ENCODE measurements around the gene SLC30A3.

DNA sequence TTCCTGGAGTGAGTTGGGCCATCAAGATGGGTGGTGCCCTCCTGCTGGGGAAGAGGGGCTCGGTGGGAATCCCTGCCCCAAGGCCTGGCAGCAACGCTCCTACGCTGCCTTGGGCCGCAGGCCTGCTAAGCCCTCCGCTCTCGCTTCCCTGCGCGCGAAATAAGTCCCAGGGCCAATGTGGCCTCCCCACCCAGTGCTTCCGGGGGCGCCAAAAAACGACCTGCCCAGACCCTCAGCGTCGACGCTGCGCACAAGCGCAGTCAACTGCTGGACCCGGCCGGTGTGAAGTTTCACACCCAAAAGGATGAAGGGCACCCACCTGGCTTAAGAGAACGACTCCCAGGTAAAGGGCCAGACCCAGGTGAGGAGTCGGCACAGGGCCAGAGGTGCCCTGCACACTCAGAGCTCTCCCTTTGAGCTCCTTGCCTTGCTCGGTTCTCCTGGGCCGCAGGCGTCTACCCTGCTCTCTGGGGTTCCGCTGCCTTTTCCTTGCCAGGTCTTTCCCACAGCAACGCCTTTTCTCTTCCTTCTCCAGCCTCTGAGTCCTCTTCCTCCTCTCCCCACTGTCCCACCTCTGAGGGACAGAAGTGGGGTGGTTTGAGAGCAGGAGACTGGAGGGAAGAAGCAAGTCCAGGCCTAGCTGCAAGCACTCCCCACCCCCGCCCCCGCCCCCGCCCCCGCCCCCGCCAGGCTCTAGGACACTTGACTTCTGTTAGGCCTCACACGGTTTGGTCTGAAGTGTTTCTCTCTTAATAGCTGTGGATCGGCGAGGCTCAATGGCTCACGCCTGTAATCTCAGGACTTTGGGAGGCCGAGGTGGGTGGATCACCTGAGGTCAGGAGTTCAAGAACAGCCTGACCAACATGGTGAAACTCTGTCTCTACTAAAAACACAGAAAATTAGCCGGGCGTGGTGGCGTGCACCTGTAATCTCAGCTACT lies 12.6 kb upstream of the SLC30A3 start, which contains the start of gene DNAJC5G:
- TF ChIP-seq, protein P1, sequence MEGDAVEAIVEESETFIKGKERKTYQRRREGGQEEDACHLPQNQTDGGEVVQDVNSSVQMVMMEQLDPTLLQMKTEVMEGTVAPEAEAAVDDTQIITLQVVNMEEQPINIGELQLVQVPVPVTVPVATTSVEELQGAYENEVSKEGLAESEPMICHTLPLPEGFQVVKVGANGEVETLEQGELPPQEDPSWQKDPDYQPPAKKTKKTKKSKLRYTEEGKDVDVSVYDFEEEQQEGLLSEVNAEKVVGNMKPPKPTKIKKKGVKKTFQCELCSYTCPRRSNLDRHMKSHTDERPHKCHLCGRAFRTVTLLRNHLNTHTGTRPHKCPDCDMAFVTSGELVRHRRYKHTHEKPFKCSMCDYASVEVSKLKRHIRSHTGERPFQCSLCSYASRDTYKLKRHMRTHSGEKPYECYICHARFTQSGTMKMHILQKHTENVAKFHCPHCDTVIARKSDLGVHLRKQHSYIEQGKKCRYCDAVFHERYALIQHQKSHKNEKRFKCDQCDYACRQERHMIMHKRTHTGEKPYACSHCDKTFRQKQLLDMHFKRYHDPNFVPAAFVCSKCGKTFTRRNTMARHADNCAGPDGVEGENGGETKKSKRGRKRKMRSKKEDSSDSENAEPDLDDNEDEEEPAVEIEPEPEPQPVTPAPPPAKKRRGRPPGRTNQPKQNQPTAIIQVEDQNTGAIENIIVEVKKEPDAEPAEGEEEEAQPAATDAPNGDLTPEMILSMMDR (IDR thresholded peaks at IDR 0.05), result no peak
- no peak for TF ChIP-seq POLR2A (IDR thresholded peaks at IDR 0.05)
- TF ChIP-seq POLR2AphosphoS5 (IDR thresholded peaks at IDR 0.05), result no peak
